ENCODE measurements around the gene SH3GL3.

The SH3GL3 gene

GRCh38 chr15:83571820-83572707, 124.9 kb downstream of the SH3GL3 start:
- DNase-seq = peak in 1 of 2 experiments; percentile 0

GRCh38 chr15:83574345-83574744, 127.2 kb downstream of the SH3GL3 start:
- DNase-seq = no peak

GRCh38 chr15:83578691-83579090, 131.6 kb downstream of the SH3GL3 start:
- no peak for DNase-seq

GRCh38 chr15:83581381-83581780, 134.2 kb downstream of the SH3GL3 start:
- DNase-seq = no peak

GRCh38 chr15:83582381-83582780, 135.2 kb downstream of the SH3GL3 start:
- DNase-seq = no peak

GRCh38 chr15:83585601-83586335, 138.6 kb downstream of the SH3GL3 start:
- no peak for DNase-seq

GRCh38 chr15:83587091-83587490, 139.9 kb downstream of the SH3GL3 start:
- no peak for DNase-seq

GRCh38 chr15:83588441-83588840, 141.3 kb downstream of the SH3GL3 start:
- DNase-seq = no peak

- no peak for DNase-seq
These were observed 145.4 kb downstream of the SH3GL3 start for GRCh38 chr15:83592370-83593040.

GRCh38 chr15:83595191-83595590, 148.1 kb downstream of the SH3GL3 start:
- no peak for DNase-seq

- no peak for DNase-seq
These were observed 150.9 kb downstream of the SH3GL3 start for GRCh38 chr15:83598031-83598430.

GRCh38 chr15:83602021-83602420, 154.9 kb downstream of the SH3GL3 start:
- DNase-seq = no peak

GRCh38 chr15:83604549-83604948, 157.4 kb downstream of the SH3GL3 start:
- no peak for DNase-seq

GRCh38 chr15:83605111-83605945, 158.2 kb downstream of the SH3GL3 start:
- no peak for DNase-seq

- no peak for DNase-seq
These were observed 163.0 kb downstream of the SH3GL3 start for GRCh38 chr15:83610132-83610531.

GRCh38 chr15:83610901-83611685, 164.0 kb downstream of the SH3GL3 start:
- DNase-seq = no peak

GRCh38 chr15:83612226-83612625, 165.1 kb downstream of the SH3GL3 start:
- no peak for DNase-seq

- DNase-seq = no peak
These were observed 165.9 kb downstream of the SH3GL3 start for GRCh38 chr15:83612898-83613635.

- DNase-seq = no peak
These were observed 166.6 kb downstream of the SH3GL3 start for GRCh38 chr15:83613714-83614113.

- DNase-seq = no peak
These were observed 169.7 kb downstream of the SH3GL3 start for GRCh38 chr15:83616840-83617239.
